HG03558 (cell line): ENCODE results near the gene KCNAB2.

Experiments
- ATAC-seq: cut with Tn5 transposase; IDR thresholded peaks from one replicate; pipeline ENCODE4 v1.9.1; 2021; ENCODE audit warnings: moderate number of reproducible peaks; ENCODE audit not compliant: unreplicated experiment; ENCODE audit errors: extremely low read depth

The KCNAB2 gene

GRCh38 chr1:6045561-6045960, at the start of gene KCNAB2:
KCNAB2 (plus strand) TSS chr1:6045888; CDS start chr1:6051537, 5,649 bp downstream.
- no peak for ATAC-seq

- ATAC-seq = no peak
Observed at GRCh38 chr1:5996641-5997270, 48.9 kb upstream of the KCNAB2 start.

- ATAC-seq = no peak
Observed at GRCh38 chr1:5997316-5997715, 48.4 kb upstream of the KCNAB2 start.

- ATAC-seq = no peak
Observed at GRCh38 chr1:5998051-5998905, 47.4 kb upstream of the KCNAB2 start.

GRCh38 chr1:5998906-5999301, 46.8 kb upstream of the KCNAB2 start:
- ATAC-seq = no peak

- no peak for ATAC-seq
Observed at GRCh38 chr1:5999711-6000443, 45.8 kb upstream of the KCNAB2 start.

GRCh38 chr1:6000444-6001288, 45.0 kb upstream of the KCNAB2 start:
- ATAC-seq = no peak

GRCh38 chr1:6001992-6002576, 43.6 kb upstream of the KCNAB2 start:
- ATAC-seq = no peak

- ATAC-seq = no peak
Observed at GRCh38 chr1:6002714-6003501, 42.8 kb upstream of the KCNAB2 start.

- ATAC-seq = no peak
Observed at GRCh38 chr1:6003568-6004411, 41.9 kb upstream of the KCNAB2 start.

- ATAC-seq = no peak
Observed at GRCh38 chr1:6004412-6005123, 41.1 kb upstream of the KCNAB2 start.

GRCh38 chr1:6005276-6005917, 40.3 kb upstream of the KCNAB2 start:
- no peak for ATAC-seq

- no peak for ATAC-seq
Observed at GRCh38 chr1:6006882-6007281, 38.8 kb upstream of the KCNAB2 start.

GRCh38 chr1:6007318-6008083, 38.2 kb upstream of the KCNAB2 start:
- ATAC-seq = no peak

- no peak for ATAC-seq
Observed at GRCh38 chr1:6008084-6008415, 37.6 kb upstream of the KCNAB2 start.

- ATAC-seq = no peak
Observed at GRCh38 chr1:6008696-6009095, 37.0 kb upstream of the KCNAB2 start.
